DMS 273 (cell line): ENCODE results near the gene CSNK2A1.
"Not testable (repeated sequence)": the region's sequence is repeated elsewhere in the genome, so short reads cannot be mapped to it uniquely, and the experiment has no call there.

ENCODE experiments used
- DNase-seq: peaks from one replicate; lab custom pipeline; 2025; ENCODE audit not compliant: unreplicated experiment; lab: John Stamatoyannopoulos, UW

CSNK2A1 gene

GRCh38 chr20:543369-544152, at the start of gene CSNK2A1:
TSS of gene CSNK2A1 (minus strand) at chr20:543790. CDS start at chr20:508551, 35,239 bp downstream.
- peak; percentile 98 for DNase-seq

GRCh38 chr20:592506-592905, 48.9 kb upstream of the CSNK2A1 start:
- DNase-seq = no peak

- no peak for DNase-seq
These were observed 48.4 kb upstream of the CSNK2A1 start for GRCh38 chr20:591941-592340.

GRCh38 chr20:588932-589672, 45.5 kb upstream of the CSNK2A1 start:
- DNase-seq = peak; percentile 41

GRCh38 chr20:588476-588875, 44.9 kb upstream of the CSNK2A1 start:
- DNase-seq = no peak

- DNase-seq = no peak
These were observed 41.3 kb upstream of the CSNK2A1 start for GRCh38 chr20:584971-585301.

GRCh38 chr20:584161-584970, 40.8 kb upstream of the CSNK2A1 start:
- peak; percentile 41 for DNase-seq

GRCh38 chr20:582204-582603, 38.6 kb upstream of the CSNK2A1 start:
- DNase-seq = no peak

- DNase-seq = not testable (repeated sequence)
These were observed 35.5 kb upstream of the CSNK2A1 start for GRCh38 chr20:578940-579690.

- peak; percentile 92 for DNase-seq
These were observed 33.7 kb upstream of the CSNK2A1 start for GRCh38 chr20:577167-577791.

- DNase-seq = peak; percentile 67
These were observed 32.6 kb upstream of the CSNK2A1 start for GRCh38 chr20:576156-576555.

- peak; percentile 34 for DNase-seq
These were observed 31.6 kb upstream of the CSNK2A1 start for GRCh38 chr20:575230-575629.

- DNase-seq = peak; percentile 91
These were observed 30.8 kb upstream of the CSNK2A1 start for GRCh38 chr20:574297-574942.

- DNase-seq = no peak
These were observed 30.1 kb upstream of the CSNK2A1 start for GRCh38 chr20:573414-574296.

- DNase-seq = no peak
These were observed 29.1 kb upstream of the CSNK2A1 start for GRCh38 chr20:572727-573126.

- peak; percentile 86 for DNase-seq
These were observed 28.3 kb upstream of the CSNK2A1 start for GRCh38 chr20:571754-572441.

GRCh38 chr20:568673-569415, 25.3 kb upstream of the CSNK2A1 start:
- peak; percentile 90 for DNase-seq
